Adipocyte (in vitro differentiated cells): ENCODE measurements around the gene GANAB.
"Not testable (repeated sequence)": the region's sequence is repeated elsewhere in the genome, so short reads cannot be mapped to it uniquely, and the experiment has no call there.

Experiments used
- DNase-seq: peaks from one replicate; pipeline ENCODE4 v3.0.0-alpha.2; 2015; ENCODE audit warnings: low read depth
- H3K27me3 ChIP-seq: replicated peaks from 2 replicates; pipeline ENCODE4 v1.7.0; 2013; ENCODE audit warnings: mild to moderate bottlenecking, low read length, moderate library complexity; ENCODE audit not compliant: control insufficient read depth, insufficient read depth
- H3K36me3 ChIP-seq: 2 replicates; pipeline ENCODE4 v1.7.0; 2013; ENCODE audit warnings: low read length, mild to moderate bottlenecking, moderate library complexity; ENCODE audit not compliant: control insufficient read depth, insufficient read depth, severe bottlenecking
- H3K4me1 ChIP-seq: 2 replicates; pipeline ENCODE4 v1.7.0; 2013; ENCODE audit warnings: mild to moderate bottlenecking, low read length, moderate library complexity; ENCODE audit not compliant: control insufficient read depth, insufficient read depth
- H3K4me3 ChIP-seq: 2 replicates; pipeline ENCODE4 v1.7.0; 2013; ENCODE audit warnings: mild to moderate bottlenecking, low read length, moderate library complexity
- H3K9ac ChIP-seq: 2 replicates; pipeline ENCODE4 v1.7.0; 2013; ENCODE audit warnings: mild to moderate bottlenecking, low read length, moderate library complexity
- H3K9me3 ChIP-seq: 2 replicates; pipeline ENCODE4 v1.7.0; 2013; ENCODE audit warnings: mild to moderate bottlenecking, low read length, moderate library complexity; ENCODE audit not compliant: control insufficient read depth

The GANAB gene

DNA sequence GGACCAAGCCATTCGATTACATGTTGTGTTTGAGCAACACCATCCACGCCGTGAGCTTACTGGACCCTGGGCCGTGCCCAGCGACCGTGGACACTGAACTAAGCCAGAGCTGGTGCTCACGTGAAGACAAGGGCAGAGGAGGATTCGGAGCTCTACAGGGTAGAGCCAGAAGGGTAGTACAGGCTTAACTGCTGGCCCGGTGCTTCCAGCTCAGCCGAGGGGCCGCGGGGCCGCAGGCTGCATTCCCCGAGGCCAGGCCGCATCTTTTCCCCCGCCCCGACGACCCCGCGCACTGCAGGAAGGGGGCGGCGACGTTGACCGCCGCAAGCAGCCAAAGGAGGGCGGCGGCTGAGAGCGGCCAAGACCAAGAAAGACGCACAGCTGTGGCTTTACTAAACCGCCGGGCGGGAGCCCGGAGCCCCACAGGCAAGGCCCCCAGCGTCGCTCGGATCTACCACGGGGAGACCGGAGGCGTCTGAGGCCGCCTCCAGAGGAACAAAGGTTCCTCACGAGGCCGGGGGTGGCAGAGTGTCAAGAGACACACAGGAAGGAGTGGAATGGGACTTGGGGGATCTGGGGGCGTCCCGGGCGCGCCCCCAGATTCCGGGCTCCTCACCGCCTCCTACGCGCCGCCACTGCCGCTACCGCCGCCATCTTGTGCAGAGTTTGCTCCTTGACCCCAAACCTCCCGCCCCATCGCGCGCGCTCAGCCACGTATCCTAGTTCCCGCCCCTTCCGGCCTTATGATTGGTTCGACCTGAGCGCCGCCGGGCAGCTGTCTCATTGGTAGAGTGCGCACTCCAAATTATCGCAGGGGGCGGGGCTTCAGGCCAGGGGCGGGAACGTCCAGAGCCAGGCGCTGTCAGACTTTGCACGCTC, at the start of gene GANAB:
Gene GANAB, minus strand, starts transcription at position 668 of the 879 bp plus-strand sequence. Its CDS starts 14 bp downstream, at position 654.
- no peaks in the 10 kb centered on the region for H3K27me3 ChIP-seq
- peaks cover 31% of the 10 kb centered on the region for H3K36me3 ChIP-seq
- DNase-seq, result peak; percentile 100
- H3K4me1 ChIP-seq, result peaks cover 30% of the 10 kb centered on the region
- peak within 1 kb of the TSS; percentile 95 for H3K4me3 ChIP-seq
- no peaks in the 10 kb centered on the region for H3K9me3 ChIP-seq
- H3K9ac ChIP-seq, result peak within 1 kb of the TSS; percentile 99

DNA sequence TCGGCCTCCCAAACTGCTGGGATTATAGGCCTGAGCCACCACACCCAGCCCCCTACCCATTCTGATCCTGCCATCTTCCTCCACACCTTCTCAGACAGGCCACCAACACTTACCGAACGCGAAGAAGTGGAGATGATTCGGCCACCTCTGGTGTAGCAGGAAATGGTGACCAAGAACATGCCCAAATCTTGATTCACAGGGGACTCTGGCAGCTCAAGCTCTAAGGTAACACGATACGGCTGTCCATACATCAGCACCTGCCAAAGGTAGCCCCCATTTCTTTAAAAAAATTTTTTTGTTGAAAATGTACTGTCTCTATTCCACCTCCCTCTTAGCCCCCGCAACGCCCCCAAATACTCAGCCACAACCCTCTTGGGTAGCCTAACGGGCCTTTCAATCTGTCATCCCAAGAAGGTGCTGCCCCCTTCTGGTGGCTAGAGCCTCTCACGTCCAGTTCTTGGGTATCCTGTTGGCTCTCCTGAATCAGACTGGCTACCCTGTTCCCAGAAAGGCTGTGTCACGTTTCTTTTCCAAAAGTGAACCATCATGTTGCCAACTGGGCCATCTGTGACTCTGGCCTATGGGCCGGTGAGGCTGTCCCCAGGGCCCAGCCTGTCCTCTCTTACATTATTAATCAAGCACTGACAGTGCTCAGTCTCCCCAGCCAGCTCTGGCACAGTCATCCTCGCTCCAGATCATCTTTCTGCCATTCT, 48.2 kb upstream of the GANAB start:
- Histone ChIP-seq H3K4me1 (peaks cover 22% of the 10 kb centered on the region), H3K36me3 (peaks cover 39% of the 10 kb centered on the region), H3K9me3 (no peaks in the 10 kb centered on the region), H3K27me3 (no peaks in the 10 kb centered on the region), H3K4me3 (peak overlapping the region; percentile 45), H3K9ac (peak overlapping the region; percentile 73)
- peak; percentile 92 for DNase-seq

DNA sequence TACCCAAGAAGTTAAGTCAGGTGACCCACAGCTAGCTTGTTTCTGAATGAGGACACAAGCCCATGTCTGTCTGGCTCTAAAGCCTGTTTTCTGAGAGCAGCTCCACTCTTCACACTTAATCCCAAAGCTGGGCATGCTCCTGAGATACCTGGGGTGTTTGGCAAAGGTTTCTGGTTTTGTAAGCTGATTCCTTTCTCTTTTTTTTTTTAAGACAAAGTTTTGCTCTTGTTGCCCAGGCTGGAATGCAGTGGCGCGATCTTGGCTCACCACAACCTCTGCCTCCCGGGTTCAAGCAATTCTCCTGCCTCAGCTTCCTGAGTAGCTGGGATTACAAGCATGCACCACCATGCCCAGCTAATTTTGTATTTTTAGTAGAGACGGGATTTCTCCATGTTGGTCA, 47.2 kb upstream of the GANAB start:
- Histone ChIP-seq H3K36me3 (peaks cover 38% of the 10 kb centered on the region), H3K4me1 (peaks cover 26% of the 10 kb centered on the region)
- H3K27me3 ChIP-seq, H3K9ac ChIP-seq, DNase-seq, H3K4me3 ChIP-seq, H3K9me3 ChIP-seq: not testable (repeated sequence)

DNA sequence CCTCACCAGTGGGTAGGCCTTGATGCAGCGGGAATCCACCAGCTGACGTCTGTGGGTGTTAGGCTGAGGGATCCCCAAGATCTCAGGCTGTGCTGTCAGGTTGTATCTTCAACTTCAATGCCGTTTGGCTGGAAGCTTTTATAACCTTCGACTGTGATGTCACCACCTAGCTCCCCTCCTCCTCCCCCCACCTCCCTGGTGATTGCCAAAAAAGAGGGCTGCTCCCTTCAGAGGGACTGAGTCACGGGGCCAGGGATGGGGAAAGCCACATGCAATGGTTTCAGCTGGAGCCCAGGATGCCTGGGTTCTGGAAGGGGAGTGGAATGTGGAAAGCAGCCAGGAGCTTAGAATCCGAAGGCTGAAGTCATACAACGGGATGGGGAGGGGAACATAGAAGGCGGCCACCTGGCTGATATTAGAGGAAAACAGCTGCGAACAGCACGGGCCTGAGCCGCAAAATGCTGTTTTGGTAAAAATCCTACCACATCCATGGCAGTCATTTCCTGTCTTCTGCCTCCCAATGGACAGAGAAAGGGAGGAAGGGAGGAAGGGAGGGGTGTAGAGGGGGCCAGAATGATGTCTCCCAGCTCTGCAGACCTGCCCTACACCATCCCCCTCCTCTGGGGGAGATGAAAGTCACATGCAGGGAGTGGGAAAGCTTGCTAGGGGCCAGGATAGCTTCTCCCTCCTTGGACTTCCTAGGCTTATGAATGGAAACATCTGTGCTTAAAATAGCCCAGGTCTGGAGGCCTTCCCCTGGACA, 43.2 kb upstream of the GANAB start, which contains the start of gene LRRN4CL:
Gene LRRN4CL, minus strand, starts transcription at position 110 of the 763 bp plus-strand sequence. CDS start 1,022 bp downstream, outside the sequence.
- peaks cover 37% of the 10 kb centered on the region for H3K36me3 ChIP-seq

DNA sequence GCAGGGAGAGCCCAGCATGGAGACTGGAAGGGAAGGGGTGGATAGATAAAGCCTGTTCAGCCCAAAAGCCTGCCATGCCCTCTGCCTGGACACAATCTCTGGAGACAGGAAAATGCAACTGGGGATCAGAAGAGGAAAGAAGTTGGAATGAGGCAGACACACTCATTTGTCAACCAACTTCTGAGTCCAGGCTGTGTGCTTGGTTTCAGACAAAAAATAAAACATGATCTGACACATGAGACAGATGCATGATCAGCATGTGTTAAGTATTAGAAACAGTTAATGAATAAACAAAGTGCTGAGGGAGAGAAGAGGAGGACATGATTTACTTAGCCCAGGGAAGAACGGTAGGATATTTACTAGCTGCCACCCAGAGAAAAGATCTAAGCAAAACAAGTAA, 42.1 kb upstream of the GANAB start:
- no peaks in the 10 kb centered on the region for H3K9me3 ChIP-seq
- DNase-seq, result peak; percentile 22
- peaks cover 36% of the 10 kb centered on the region for H3K36me3 ChIP-seq
- H3K4me3 ChIP-seq, result peak overlapping the region; percentile 84
- no peaks in the 10 kb centered on the region for H3K27me3 ChIP-seq
- H3K9ac ChIP-seq, result peak overlapping the region; percentile 89
- peaks cover 16% of the 10 kb centered on the region for H3K4me1 ChIP-seq

More for the DNA sequence above, 43.2 kb upstream of the GANAB start, which contains the start of gene LRRN4CL:
- Histone ChIP-seq H3K4me1 (peaks cover 21% of the 10 kb centered on the region), H3K4me3 (peak within 1 kb of the TSS; percentile 84), H3K9ac (peak within 1 kb of the TSS; percentile 89), H3K27me3 (no peaks in the 10 kb centered on the region), H3K9me3 (no peaks in the 10 kb centered on the region)
- DNase-seq, result peak; percentile 94

DNA sequence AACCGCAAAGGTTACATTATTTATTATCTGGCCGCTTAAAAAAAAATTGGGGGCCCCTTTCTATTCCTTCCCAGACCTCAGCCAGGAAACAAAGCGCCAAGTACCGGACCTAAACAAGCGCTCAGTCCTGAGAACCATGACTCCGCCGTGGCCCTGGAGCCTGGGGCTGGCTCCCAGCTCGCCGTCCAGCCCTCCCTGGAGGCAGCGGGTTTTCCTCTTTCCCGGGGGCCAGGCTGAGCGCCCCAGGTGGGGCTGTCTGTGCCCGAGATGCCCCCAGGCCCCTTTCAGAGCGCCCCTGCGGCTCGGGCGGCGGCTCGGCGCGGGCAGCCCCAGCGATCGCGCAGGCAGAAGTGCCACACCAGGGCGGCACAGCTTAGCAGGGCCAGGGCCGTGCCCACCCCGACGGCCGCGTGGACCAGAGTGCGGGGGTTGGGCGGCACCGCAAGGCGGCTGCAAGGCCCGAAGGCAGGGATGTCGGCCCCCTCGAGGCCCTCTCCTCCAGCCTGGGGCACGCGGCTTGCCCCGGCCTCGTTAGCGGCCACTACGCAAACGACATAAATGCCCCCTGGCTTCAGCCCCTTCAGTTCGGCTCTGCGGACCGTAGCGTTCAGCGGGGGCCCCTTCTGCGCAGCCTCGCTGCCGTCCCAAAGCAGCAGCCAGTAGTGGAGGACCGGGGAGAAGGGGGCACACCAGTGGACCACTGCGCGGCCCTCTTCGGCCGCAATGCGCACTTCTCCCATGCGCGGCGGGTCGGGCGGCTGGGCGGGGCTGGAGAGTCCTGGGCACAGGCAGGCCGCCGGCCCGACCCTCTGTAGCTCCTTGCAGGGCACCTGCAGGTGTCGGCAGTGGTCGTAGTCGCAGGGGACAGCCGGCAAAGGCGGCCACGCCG, 41.3 kb upstream of the GANAB start:
- no peaks in the 10 kb centered on the region for H3K27me3 ChIP-seq
- H3K4me1 ChIP-seq, result peaks cover 16% of the 10 kb centered on the region
- H3K36me3 ChIP-seq, result peaks cover 29% of the 10 kb centered on the region
- peak overlapping the region; percentile 89 for H3K9ac ChIP-seq
- peak overlapping the region; percentile 84 for H3K4me3 ChIP-seq
- no peaks in the 10 kb centered on the region for H3K9me3 ChIP-seq
- DNase-seq, result no peak

DNA sequence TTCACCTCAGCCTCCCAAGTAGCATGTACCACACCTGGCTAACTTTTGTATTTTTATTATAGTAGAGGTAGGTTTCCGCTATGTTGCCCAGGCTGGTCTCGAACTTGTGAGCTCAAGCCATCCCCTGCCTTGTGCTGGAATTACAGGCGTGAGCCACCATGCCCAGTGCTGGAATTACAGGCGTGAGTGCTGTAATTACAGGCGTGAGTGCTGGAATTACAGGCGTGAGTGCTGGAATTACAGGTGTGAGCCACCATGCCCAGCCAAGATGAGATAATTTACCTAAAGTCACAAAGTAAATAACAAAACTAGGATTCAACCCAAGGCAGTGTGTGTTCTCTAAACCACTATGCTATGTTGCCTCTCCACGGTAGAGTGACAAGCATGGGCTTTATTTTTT, 36.1 kb upstream of the GANAB start:
- peaks cover 6% of the 10 kb centered on the region for H3K36me3 ChIP-seq
- H3K9ac ChIP-seq, result no peak overlapping the region
- no peaks in the 10 kb centered on the region for H3K27me3 ChIP-seq
- no peak for DNase-seq
- no peaks in the 10 kb centered on the region for H3K9me3 ChIP-seq
- H3K4me3 ChIP-seq, result no peak overlapping the region
- peaks cover 26% of the 10 kb centered on the region for H3K4me1 ChIP-seq

DNA sequence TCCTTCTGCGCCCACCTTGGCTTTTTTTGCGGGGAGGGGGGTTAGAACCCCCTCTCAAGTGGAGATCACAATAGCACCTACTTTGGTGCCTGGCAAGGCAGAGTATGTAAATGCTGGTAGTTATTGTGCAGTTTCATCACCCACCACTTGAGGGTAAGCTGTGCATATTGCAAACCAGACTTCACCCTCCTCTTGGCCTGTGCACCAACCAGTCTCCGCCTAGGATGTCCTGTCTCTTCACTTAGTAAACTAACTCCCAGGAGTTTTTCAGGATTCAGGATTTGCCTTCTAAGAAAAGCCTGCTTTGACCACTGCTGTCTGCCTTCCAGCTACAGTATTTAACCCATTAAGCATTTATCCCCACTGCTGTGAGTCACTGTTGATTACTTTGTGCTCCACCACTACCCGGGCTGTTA, 34.4 kb upstream of the GANAB start:
- Histone ChIP-seq H3K4me1 (peaks cover 37% of the 10 kb centered on the region), H3K27me3 (no peaks in the 10 kb centered on the region), H3K9me3 (no peaks in the 10 kb centered on the region), H3K36me3 (peaks cover 20% of the 10 kb centered on the region), H3K4me3 (no peak overlapping the region), H3K9ac (peak overlapping the region; percentile 52)
- DNase-seq, result peak; percentile 86

DNA sequence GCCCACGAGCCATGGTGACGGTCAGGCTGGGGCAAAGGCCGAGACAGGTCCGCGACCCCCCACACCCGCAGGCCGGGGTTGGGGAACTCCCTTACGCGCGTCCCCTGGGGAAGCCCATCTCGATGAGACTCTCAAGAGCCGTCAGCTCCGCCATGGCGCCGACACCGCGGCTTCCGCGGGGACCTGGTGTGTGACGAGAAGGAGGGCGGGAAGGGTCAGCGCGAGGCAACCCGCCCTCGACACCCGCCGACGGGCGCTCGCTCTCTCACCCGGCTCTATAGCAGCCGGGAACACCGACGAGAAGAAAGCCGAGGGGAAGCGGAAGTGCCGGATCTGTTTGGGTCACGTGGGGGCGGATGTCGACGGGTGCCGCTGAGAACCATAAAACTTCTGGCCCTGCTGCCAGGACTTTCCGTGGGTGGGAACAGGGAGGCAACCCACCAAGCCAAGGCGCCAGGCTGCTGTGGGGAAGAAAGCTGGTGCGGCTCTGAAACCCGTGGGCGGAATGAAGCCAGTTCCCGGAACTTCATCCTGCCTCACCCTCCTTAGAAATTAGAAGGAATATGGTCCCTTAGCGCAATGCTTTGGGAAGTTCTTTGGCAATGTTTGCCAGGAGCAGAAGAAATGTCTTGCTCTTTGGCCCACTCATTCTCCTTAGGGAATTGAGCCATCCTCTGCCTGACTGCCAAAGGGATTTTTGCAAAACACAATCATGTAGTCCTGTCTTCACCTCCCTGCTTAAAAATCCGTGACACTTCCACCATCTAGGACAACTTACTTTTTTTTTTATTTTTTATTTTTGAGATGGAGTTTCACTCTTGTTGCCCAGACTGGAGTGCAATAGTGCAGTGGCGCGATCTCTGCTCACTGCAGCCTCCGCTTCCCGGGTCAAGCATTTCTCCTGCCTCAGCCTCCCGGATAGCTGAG, 32.6 kb upstream of the GANAB start, which contains the start of gene UBXN1:
Gene UBXN1, minus strand, starts transcription at position 304 of the 927 bp plus-strand sequence. Its CDS starts 150 bp downstream, at position 154.
- H3K4me3 ChIP-seq, result peak within 1 kb of the TSS; percentile 97
- H3K9ac ChIP-seq, result peak within 1 kb of the TSS; percentile 99
- H3K27me3 ChIP-seq, result no peaks in the 10 kb centered on the region
- peaks cover 38% of the 10 kb centered on the region for H3K4me1 ChIP-seq
- H3K9me3 ChIP-seq, result no peaks in the 10 kb centered on the region
- DNase-seq, result peak; percentile 94
- peaks cover 26% of the 10 kb centered on the region for H3K36me3 ChIP-seq
